ENCODE measurements around the gene PELI2. TPM values are rescaled to one million over a fixed set of nuclear protein-coding genes. Genes with fewer than 3 reads are reported as not detected.

Gene PELI2
- total RNA-seq, 1 donor from 2014 or later: 5.8 TPM

- intact Hi-C loops (cut with micrococcal nuclease): loop anchor here (5.0 kb wide), 1 partner anchor 407 kb away; the partner anchor contains the start of gene TMEM260
Observed at GRCh38 chr14:56170028-56170427, 51.8 kb downstream of the PELI2 start.

GRCh38 chr14:56170877-56171422 is 52.7 kb downstream of the PELI2 start:
- intact Hi-C loops (cut with micrococcal nuclease): loop anchor here (5.0 kb wide), 1 partner anchor 406 kb away; the partner anchor contains the start of gene TMEM260

- intact Hi-C loops (cut with micrococcal nuclease): loop anchor here (1.0 to 5.0 kb wide), 5 partner anchors 24 to 591 kb away; partner anchors contain the start of genes KTN1 and TMEM260
Observed at GRCh38 chr14:56172074-56172473, 53.9 kb downstream of the PELI2 start.

GRCh38 chr14:56172571-56172971 is 54.4 kb downstream of the PELI2 start:
- intact Hi-C loops (cut with micrococcal nuclease): loop anchor here (1.0 to 5.0 kb wide), 5 partner anchors 24 to 592 kb away; partner anchors contain the start of genes KTN1 and TMEM260

- intact Hi-C loops (cut with micrococcal nuclease): loop anchor here (1.0 to 5.0 kb wide), 5 partner anchors 27 to 593 kb away; partner anchors contain the start of genes KTN1 and TMEM260
Observed at GRCh38 chr14:56173365-56173922, 55.2 kb downstream of the PELI2 start.

GRCh38 chr14:56175773-56176172 is 57.6 kb downstream of the PELI2 start:
- intact Hi-C loops (cut with micrococcal nuclease): no loop called here

GRCh38 chr14:56176530-56176929 is 58.3 kb downstream of the PELI2 start:
- intact Hi-C loops (cut with micrococcal nuclease): no loop called here

- intact Hi-C loops (cut with micrococcal nuclease): no loop called here
Observed at GRCh38 chr14:56177036-56177435, 58.8 kb downstream of the PELI2 start.

GRCh38 chr14:56180754-56181542 is 62.7 kb downstream of the PELI2 start:
- intact Hi-C loops (cut with micrococcal nuclease): no loop called here

GRCh38 chr14:56181681-56182085 is 63.5 kb downstream of the PELI2 start:
- intact Hi-C loops (cut with micrococcal nuclease): no loop called here

- intact Hi-C loops (cut with micrococcal nuclease): no loop called here
Observed at GRCh38 chr14:56182410-56182809, 64.2 kb downstream of the PELI2 start.

- intact Hi-C loops (cut with micrococcal nuclease): no loop called here
Observed at GRCh38 chr14:56183631-56184157, 65.5 kb downstream of the PELI2 start.

- intact Hi-C loops (cut with micrococcal nuclease): no loop called here
Observed at GRCh38 chr14:56185992-56186391, 67.8 kb downstream of the PELI2 start.

GRCh38 chr14:56187736-56188135 is 69.5 kb downstream of the PELI2 start:
- intact Hi-C loops (cut with micrococcal nuclease): no loop called here

- intact Hi-C loops (cut with micrococcal nuclease): no loop called here
Observed at GRCh38 chr14:56189307-56189706, 71.1 kb downstream of the PELI2 start.

- intact Hi-C loops (cut with micrococcal nuclease): no loop called here
Observed at GRCh38 chr14:56193347-56193746, 75.1 kb downstream of the PELI2 start.

GRCh38 chr14:56194042-56194441 is 75.8 kb downstream of the PELI2 start:
- intact Hi-C loops (cut with micrococcal nuclease): no loop called here

GRCh38 chr14:56195223-56195622 is 77.0 kb downstream of the PELI2 start:
- intact Hi-C loops (cut with micrococcal nuclease): loop anchor here (5.0 kb wide), 1 partner anchor 78 kb away; the partner anchor contains the start of gene PELI2

- intact Hi-C loops (cut with micrococcal nuclease): loop anchor here (1.0 to 5.0 kb wide), 2 partner anchors 23 to 78 kb away; partner anchors contain the start of gene PELI2
Observed at GRCh38 chr14:56195704-56196103, 77.5 kb downstream of the PELI2 start.

GRCh38 chr14:56196274-56196673 is 78.1 kb downstream of the PELI2 start:
- intact Hi-C loops (cut with micrococcal nuclease): loop anchor here (1.0 to 5.0 kb wide), 2 partner anchors 24 to 79 kb away; partner anchors contain the start of gene PELI2

- intact Hi-C loops (cut with micrococcal nuclease): loop anchor here (5.0 kb wide), 1 partner anchor 80 kb away; the partner anchor contains the start of gene PELI2
Observed at GRCh38 chr14:56197150-56197549, 78.9 kb downstream of the PELI2 start.
